SK-N-SH (cell line): ENCODE measurements around the gene ETV3L.

Experiments
- EP300 ChIP-seq, 2 experiments: IDR thresholded peaks; 2 replicates each; pipeline versions ENCODE4 v1.4.0 to v1.6.1; 2012; ENCODE audit warnings: borderline replicate concordance in 1 of 2, low read depth in 1 of 2, low read length in 1 of 2
- FOXJ3 ChIP-seq: sonication (generic); formaldehyde crosslinking; IDR thresholded peaks from 2 replicates; pipeline ENCODE4 v1.5.1; 2020; ENCODE audit warnings: mild to moderate bottlenecking, missing genetic modification reagents
- RFX5 ChIP-seq: IDR thresholded peaks from 2 replicates; pipeline ENCODE4 v1.6.1; 2012; ENCODE audit warnings: mild to moderate bottlenecking, improper control_type of control experiment, low read length

- TF ChIP-seq FOXJ3 (CRISPR knock-in tag) (no peak), RFX5 (no peak), EP300 (IDR thresholded peaks at IDR 0.05; ENCODE audit: borderline replicate concordance in 1 of 2, low read depth in 1 of 2, low read length in 1 of 2) (no peak)
These were observed 13.3 kb downstream of the ETV3L start for GRCh38 chr1:157086299-157086698.
